ENCODE measurements around the gene PAEP.
"Not testable (repeated sequence)": the region's sequence is repeated elsewhere in the genome, so short reads cannot be mapped to it uniquely, and the experiment has no call there.

Gene PAEP

DNA sequence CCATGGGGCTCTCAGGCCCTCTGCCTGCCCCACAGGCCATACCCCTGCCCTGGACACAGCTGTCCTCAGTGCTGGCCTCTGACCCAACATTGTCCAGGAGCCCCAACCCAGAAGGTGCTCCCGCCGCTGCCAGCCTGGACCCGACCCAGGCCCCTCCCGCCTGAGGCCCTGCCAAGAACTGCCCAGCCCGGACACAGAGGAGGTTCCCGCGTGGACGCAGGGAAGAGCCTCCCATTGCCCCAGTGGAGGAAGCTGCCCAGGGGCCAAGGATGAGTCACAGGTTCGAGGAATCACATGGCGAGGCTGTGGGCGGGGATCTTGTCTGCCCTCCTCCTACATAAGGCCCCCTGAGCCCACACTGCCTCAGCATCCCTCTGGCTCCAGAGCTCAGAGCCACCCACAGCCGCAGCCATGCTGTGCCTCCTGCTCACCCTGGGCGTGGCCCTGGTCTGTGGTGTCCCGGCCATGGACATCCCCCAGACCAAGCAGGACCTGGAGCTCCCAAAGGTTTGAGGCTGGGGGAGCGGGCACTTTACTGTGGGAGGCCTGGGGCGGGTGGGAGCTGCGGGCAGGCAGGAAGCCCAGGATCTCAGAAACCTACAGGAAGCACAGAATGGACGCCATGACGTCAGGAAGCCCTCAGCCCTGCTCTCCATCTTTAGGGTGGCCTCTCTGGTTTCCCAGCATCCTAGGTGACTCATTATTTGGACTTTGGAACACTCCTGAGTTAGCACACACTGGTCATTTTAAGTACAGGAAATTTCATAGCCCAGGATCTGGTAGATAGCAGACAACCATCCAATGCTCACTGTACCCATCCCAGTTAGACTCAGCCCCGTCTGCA lies at the start of gene PAEP:
TSS of gene PAEP (plus strand) at position 366 of the 844 bp plus-strand sequence.
- DNase-seq: no peak

DNA sequence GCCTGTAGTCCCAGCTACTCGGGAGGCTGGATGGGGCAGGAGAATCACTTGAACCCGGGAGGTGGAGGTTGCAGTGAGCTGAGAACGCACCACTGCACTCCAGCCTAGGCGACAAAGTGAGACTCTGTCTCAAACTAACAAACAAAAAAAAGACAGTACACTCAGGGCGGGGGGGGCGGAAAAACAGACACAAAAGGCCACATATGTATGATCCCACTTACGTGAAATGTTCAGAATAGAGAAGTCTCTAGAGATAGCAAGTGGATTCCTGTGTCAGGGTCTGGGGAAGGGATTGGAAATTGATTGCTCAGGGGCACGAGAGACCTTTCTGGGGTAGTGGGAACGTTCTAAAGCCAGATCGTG lies 49.3 kb upstream of the PAEP start:
- no peak for DNase-seq

GRCh38 chr9:135512904-135513303 lies 48.7 kb upstream of the PAEP start:
- no peak for DNase-seq

DNA sequence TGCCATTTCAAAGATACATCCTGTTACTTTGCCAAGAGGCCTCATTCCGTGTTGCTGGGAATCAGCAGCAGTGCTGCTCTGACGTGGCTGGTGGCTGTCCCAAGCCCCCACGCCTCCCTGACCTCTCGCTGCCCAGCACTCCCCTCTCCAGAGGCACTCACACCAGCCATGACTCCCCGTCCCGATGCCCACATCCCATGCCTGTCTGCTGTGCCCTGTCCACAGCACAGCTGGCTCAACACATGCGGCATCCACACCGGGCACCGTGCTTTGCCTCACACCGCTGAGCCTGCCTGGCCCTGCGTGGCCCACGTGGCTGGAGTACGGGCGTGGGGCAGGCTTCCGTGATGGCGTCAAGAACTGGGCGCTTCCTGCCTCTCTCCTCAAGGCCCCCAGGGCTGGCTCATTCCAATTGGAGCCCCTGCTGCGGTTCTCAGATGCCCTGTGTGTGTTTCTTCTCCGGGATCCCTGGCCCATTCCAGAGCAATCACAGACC lies 48.2 kb upstream of the PAEP start:
- no peak for DNase-seq

GRCh38 chr9:135513906-135514305 lies 47.6 kb upstream of the PAEP start:
- not testable (repeated sequence) for DNase-seq

- DNase-seq: no peak
Measured at GRCh38 chr9:135514342-135515082, 47.0 kb upstream of the PAEP start.

- DNase-seq: no peak
Measured at GRCh38 chr9:135515083-135515951, 46.2 kb upstream of the PAEP start.

DNA sequence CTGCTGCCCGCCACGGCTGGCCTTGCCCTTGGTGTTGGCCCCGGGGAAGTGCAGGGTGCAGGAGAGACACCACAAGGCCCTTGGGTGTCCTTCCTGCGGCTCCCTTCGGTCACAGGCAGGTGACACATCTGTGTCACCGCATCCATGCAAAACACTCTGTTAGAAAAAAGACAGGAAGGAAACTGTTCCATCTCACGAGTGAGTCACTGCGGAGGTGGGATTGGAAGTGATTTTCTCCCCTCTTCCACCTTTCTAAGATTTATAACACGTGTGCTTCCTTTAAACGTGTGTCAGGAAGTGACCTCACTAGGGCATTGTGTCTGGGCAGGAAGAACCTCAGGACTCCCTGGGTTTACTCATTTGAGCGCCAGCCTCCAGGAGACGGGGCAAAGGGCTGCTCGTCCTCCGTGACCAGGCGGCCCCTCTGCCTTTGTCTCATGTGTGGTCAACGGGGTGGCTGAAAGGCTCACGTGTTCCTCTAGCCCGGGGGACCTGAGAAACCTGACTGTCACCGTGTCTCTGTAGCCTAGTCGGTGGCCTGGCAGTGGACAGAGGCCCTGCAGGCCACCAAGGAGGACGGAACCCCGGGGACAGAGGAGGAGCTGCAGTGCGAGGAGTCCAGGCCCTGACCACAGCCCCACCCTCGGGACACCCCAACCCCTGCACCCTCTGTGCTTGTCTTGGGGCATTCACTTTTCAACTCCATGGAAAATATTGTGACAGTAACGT lies 45.3 kb upstream of the PAEP start:
- no peak for DNase-seq

DNA sequence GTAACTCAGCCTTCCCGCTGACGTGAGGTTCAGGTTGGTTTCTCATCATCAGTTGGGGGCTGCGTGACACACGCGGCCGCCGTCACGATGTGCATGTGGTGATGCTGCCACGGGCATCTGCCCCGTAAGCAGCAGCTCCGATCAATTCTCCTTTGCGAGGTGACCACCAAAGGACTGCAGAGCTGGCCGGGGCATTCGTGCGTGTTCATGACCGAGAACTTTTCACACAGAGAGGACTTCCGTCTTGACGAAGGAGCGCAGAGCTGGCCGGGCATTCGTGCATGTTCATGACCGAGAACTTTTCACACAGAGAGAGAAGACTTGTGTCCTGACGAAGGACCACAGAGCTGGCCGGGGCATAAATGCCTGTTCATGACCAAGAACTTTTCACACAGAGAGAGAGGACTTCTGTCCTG lies 44.1 kb upstream of the PAEP start:
- DNase-seq: no peak

DNA sequence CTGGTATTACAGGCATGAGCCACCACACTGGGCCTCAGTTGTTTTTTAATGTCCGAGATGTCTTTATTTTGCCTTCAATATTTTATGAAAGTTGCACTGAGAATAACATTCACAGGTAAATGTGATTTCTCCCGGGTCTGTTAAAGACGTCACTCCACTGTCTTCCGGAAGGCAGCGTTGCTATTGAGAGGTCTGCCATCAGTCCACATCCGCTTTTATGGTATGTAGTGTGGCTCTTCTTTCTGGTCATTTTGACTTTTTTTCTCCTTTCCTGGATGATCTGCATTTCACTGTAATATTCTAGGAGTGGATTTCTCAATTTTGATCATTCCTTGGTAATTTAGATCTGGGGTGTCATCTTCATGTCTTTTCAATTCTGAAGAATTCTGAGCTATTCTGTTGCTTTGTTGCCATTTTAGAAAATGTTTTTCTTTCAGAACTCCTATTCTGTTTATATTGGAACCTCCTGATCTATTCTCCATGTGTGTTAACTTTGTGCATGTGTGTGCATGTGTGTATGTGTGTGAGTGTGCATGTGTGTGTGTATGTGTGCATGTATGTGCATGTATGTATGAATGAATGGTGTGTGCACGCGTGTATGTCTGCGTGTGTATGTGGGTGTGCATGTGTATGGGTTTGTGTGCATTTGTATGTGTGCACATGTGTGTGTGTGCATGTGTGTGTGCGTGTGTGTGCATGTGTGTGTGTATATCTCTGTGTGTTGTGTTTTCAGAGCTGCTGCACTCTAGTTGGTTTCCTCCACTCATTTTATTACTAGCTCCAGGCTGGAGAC lies 42.2 kb upstream of the PAEP start:
- DNase-seq: no peak

DNA sequence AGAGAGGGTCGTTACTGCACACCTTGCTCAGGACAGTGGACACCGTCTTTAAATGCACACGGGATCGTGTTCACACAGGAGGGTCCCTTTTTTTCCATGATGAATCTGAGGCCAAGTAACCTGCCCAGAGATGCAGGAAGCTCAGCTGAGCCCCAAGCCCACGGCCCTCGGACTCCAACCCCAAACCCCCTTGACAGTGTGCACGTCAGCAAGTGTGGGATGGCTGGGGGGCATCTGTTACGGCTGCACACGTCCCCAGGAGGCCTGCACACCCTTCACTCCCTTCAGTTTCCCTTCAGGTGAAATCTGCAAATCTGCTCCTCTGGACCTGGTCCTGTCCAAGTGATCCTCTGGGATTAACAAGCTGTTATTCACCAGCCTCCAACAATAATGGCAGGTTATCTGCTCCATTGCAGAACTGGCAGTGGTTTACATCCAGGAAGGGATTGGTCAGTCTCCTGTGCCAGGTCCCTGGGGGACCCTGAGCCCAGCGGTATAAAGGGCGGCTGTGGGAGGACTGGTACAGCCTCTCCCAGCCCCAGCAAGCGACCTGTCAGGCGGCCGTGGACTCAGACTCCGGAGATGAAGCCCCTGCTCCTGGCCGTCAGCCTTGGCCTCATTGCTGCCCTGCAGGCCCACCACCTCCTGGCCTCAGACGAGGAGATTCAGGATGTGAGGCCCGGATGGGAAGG lies 40.5 kb upstream of the PAEP start, which contains the start of gene LCN1:
TSS of gene LCN1 (plus strand) at position 525 of the 692 bp plus-strand sequence. CDS start at position 583, 58 bp downstream.
- no peak for DNase-seq

DNA sequence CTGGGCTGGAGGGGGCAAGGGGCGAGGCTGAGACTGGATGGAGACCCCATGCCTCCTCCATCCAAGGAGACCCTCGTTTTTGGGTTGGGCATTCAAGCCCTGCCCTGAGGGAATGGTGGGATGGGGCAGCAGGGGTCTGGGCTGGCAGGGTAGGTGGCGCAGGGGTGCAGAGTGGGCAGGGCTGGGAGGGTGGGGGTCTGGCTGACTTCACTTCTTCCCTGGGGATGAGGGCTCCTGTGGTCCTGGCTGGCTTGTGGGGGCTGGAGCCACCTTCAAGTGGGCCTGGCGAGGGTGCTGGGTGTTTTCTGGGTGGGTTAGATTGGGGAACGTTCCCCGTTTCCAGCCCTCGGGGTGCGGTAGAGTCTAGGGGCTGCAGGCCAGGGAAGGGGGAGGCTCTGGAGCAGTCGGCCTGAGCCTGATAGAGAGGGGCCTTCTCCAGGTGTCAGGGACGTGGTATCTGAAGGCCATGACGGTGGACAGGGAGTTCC lies 39.9 kb upstream of the PAEP start:
- no peak for DNase-seq

- no peak for DNase-seq
Measured at GRCh38 chr9:135522137-135522877, 39.2 kb upstream of the PAEP start.

GRCh38 chr9:135522931-135523330 lies 38.6 kb upstream of the PAEP start:
- DNase-seq: no peak

GRCh38 chr9:135523521-135524129 lies 37.9 kb upstream of the PAEP start:
- DNase-seq: no peak

GRCh38 chr9:135524130-135524861 lies 37.3 kb upstream of the PAEP start:
- no peak for DNase-seq

- no peak for DNase-seq
Measured at GRCh38 chr9:135525241-135526088, 36.1 kb upstream of the PAEP start.
